ENCODE measurements around the gene PRKD2. TPM values are rescaled to one million over a fixed set of nuclear protein-coding genes. Genes with fewer than 3 reads are reported as not detected.
"Not testable (repeated sequence)": the region's sequence is repeated elsewhere in the genome, so short reads cannot be mapped to it uniquely, and the experiment has no call there.

Gene PRKD2
- total RNA-seq (ENCODE audit: unreplicated experiment) = 132 TPM
- long read RNA-seq, partial matches to known transcripts = 9 of 16 reads
- long read RNA-seq, other reads (novel, unspliced or antisense) = 1 of 16 reads

- peak; percentile 97 for DNase-seq (ENCODE audit: low spot score)
- Mint-ChIP-seq H3K27me3 (ENCODE audit: unreplicated experiment) (peaks cover 29% of the 10 kb centered on the region), H3K27ac (ENCODE audit: unreplicated experiment) (peak within 1 kb of the TSS; percentile 98), H3K4me3 (ENCODE audit: unreplicated experiment) (peak within 1 kb of the TSS; percentile 98), H3K36me3 (ENCODE audit: low read depth, unreplicated experiment) (peaks cover 18% of the 10 kb centered on the region), H3K9me3 (ENCODE audit: unreplicated experiment) (no peaks in the 10 kb centered on the region), H3K4me1 (ENCODE audit: unreplicated experiment) (peaks cover 28% of the 10 kb centered on the region)
- TF ChIP-seq, protein P1, sequence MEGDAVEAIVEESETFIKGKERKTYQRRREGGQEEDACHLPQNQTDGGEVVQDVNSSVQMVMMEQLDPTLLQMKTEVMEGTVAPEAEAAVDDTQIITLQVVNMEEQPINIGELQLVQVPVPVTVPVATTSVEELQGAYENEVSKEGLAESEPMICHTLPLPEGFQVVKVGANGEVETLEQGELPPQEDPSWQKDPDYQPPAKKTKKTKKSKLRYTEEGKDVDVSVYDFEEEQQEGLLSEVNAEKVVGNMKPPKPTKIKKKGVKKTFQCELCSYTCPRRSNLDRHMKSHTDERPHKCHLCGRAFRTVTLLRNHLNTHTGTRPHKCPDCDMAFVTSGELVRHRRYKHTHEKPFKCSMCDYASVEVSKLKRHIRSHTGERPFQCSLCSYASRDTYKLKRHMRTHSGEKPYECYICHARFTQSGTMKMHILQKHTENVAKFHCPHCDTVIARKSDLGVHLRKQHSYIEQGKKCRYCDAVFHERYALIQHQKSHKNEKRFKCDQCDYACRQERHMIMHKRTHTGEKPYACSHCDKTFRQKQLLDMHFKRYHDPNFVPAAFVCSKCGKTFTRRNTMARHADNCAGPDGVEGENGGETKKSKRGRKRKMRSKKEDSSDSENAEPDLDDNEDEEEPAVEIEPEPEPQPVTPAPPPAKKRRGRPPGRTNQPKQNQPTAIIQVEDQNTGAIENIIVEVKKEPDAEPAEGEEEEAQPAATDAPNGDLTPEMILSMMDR (IDR thresholded peaks at IDR 0.05; ENCODE audit: unreplicated experiment) = no peak
Observed at GRCh38 chr19:46717034-46717715, at the start of gene PRKD2. Gene PRKD2 (minus strand): TSS chr19:46717114. CDS start chr19:46716370, 744 bp downstream.

DNA sequence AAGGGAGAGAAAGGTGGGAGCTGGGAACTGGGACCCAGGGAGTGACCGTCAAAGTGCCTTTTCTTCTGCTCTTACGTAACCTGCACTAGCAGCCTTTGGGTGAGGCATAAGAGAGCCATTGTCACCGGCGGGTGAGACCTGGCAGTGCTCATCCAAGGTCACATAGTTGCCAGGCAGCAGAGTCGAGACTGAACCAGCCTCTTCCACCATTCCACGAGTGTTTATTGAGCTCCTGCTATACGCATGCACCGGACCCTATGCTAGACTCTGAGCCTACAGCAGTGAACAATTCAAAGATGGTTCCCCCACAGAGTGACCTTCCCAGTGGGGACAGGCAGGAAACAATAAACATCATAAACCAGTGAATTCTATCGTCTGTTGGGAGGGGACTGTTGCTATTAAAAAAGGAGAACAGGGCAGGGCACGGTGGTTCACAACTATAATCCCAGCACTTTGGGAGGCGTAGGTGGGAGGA, 47.9 kb upstream of the PRKD2 start:
- Mint-ChIP-seq H3K4me3 (ENCODE audit: unreplicated experiment) (no peak overlapping the region), H3K9me3 (ENCODE audit: unreplicated experiment) (no peaks in the 10 kb centered on the region), H3K4me1 (ENCODE audit: unreplicated experiment) (no peaks in the 10 kb centered on the region), H3K27ac (ENCODE audit: unreplicated experiment) (no peak overlapping the region), H3K36me3 (ENCODE audit: low read depth, unreplicated experiment) (no peaks in the 10 kb centered on the region), H3K27me3 (ENCODE audit: unreplicated experiment) (peaks cover 4% of the 10 kb centered on the region)
- no peak for DNase-seq (ENCODE audit: low spot score)
- TF ChIP-seq, protein P1 (IDR thresholded peaks at IDR 0.05; ENCODE audit: unreplicated experiment) = no peak

GRCh38 chr19:46762245-46762890, 45.5 kb upstream of the PRKD2 start:
- no peak overlapping the region for H3K27ac Mint-ChIP-seq (ENCODE audit: unreplicated experiment)
- TF ChIP-seq, protein P1 (IDR thresholded peaks at IDR 0.05; ENCODE audit: unreplicated experiment) = no peak
- no peaks in the 10 kb centered on the region for H3K4me1 Mint-ChIP-seq (ENCODE audit: unreplicated experiment)
- peaks cover 5% of the 10 kb centered on the region for H3K27me3 Mint-ChIP-seq (ENCODE audit: unreplicated experiment)
- no peaks in the 10 kb centered on the region for H3K36me3 Mint-ChIP-seq (ENCODE audit: low read depth, unreplicated experiment)
- H3K9me3 Mint-ChIP-seq (ENCODE audit: unreplicated experiment) = no peaks in the 10 kb centered on the region
- DNase-seq (ENCODE audit: low spot score) = no peak
- no peak overlapping the region for H3K4me3 Mint-ChIP-seq (ENCODE audit: unreplicated experiment)

DNA sequence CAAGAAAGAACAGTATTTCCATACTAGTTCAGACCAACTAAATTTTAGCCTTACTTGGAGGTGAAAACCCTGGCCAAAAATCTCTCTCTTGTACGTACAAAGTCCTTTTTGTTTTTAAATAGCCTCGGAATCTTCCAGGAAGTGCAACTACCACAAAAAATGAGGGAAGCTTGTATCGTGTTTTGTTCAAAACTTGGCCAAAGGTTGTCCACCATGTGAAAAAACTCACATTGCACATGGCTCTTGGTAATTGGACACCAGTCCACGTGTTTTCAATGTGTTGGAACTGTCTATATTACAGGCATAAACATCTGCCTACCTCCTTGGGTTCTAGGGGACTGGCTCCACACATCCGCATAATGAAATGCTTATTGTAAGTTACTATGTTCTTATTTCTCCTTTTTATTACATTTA, 44.5 kb upstream of the PRKD2 start:
- Mint-ChIP-seq H3K27me3 (ENCODE audit: unreplicated experiment) (peaks cover 2% of the 10 kb centered on the region), H3K9me3 (ENCODE audit: unreplicated experiment) (no peaks in the 10 kb centered on the region), H3K27ac (ENCODE audit: unreplicated experiment) (no peak overlapping the region), H3K4me1 (ENCODE audit: unreplicated experiment) (no peaks in the 10 kb centered on the region), H3K36me3 (ENCODE audit: low read depth, unreplicated experiment) (no peaks in the 10 kb centered on the region), H3K4me3 (ENCODE audit: unreplicated experiment) (no peak overlapping the region)
- TF ChIP-seq, protein P1 (IDR thresholded peaks at IDR 0.05; ENCODE audit: unreplicated experiment) = no peak
- DNase-seq (ENCODE audit: low spot score) = no peak

GRCh38 chr19:46760897-46761296, 44.0 kb upstream of the PRKD2 start:
- H3K4me3 Mint-ChIP-seq (ENCODE audit: unreplicated experiment); H3K27me3 Mint-ChIP-seq (ENCODE audit: unreplicated experiment); H3K4me1 Mint-ChIP-seq (ENCODE audit: unreplicated experiment); H3K9me3 Mint-ChIP-seq (ENCODE audit: unreplicated experiment); DNase-seq (ENCODE audit: low spot score); H3K27ac Mint-ChIP-seq (ENCODE audit: unreplicated experiment); H3K36me3 Mint-ChIP-seq (ENCODE audit: low read depth, unreplicated experiment): not testable (repeated sequence)
